LNCAP (cell line): Measurements from ENCODE around the gene ST8SIA5.

Experiments
- TF ChIP-seq, protein P1 (sequence below): fragments of 450-650 bp; IDR thresholded peaks from 2 replicates; pipeline ENCODE4 v1.5.1; 2017; ENCODE audit warnings: mild to moderate bottlenecking

Gene ST8SIA5

DNA sequence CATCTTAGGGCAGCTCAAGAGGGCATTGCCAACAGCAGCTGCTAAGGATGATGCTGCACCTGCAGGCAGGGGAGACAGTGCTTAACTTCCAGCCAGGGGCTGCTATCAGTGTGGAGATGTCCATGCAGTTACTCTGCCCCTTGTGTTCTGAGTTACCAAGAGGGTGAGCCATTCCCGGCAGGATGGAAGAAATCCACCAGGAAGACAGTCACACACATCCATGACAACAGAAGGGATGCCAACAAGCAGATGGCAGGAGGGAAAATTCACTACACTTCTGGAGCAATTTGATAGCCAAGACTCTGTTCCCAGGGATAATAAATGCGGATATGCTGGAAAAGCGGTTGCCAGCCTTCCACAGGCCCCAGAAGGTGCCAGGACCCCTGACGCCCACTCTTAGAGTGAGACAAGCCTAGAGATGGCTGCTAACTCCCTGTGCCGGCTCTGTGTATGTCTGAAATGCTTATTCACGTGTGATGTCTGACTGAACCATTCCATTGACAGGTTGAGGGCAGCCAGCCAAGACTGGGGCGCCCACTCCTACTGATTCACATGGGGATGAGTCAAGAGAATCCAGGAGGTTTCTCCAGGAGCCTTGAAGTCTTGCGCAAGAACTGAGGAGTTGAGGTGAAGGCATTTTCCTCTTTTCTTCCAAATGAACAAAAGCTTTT lies 124.3 kb downstream of the ST8SIA5 start:
- TF ChIP-seq, protein P1, sequence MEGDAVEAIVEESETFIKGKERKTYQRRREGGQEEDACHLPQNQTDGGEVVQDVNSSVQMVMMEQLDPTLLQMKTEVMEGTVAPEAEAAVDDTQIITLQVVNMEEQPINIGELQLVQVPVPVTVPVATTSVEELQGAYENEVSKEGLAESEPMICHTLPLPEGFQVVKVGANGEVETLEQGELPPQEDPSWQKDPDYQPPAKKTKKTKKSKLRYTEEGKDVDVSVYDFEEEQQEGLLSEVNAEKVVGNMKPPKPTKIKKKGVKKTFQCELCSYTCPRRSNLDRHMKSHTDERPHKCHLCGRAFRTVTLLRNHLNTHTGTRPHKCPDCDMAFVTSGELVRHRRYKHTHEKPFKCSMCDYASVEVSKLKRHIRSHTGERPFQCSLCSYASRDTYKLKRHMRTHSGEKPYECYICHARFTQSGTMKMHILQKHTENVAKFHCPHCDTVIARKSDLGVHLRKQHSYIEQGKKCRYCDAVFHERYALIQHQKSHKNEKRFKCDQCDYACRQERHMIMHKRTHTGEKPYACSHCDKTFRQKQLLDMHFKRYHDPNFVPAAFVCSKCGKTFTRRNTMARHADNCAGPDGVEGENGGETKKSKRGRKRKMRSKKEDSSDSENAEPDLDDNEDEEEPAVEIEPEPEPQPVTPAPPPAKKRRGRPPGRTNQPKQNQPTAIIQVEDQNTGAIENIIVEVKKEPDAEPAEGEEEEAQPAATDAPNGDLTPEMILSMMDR: no peak

DNA sequence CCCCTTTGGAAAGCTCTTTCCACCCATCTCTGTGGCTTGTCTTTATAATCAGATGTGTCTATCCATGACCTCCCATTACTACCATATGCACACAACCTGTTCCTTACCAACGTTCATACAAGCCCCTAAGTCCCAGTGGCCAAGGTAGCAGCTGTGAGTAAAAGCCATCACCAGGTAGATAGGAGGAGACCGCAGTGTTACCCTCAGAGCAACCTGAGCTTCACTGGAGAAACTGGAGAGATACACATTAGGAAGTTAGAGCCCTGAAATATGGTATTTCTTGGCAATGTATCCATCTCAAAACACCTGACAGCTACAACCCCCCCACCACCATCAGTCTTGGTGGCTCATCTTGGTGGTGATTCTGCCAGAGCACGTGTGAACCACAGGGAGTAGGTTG lies 125.9 kb downstream of the ST8SIA5 start:
- TF ChIP-seq, protein P1: no peak

DNA sequence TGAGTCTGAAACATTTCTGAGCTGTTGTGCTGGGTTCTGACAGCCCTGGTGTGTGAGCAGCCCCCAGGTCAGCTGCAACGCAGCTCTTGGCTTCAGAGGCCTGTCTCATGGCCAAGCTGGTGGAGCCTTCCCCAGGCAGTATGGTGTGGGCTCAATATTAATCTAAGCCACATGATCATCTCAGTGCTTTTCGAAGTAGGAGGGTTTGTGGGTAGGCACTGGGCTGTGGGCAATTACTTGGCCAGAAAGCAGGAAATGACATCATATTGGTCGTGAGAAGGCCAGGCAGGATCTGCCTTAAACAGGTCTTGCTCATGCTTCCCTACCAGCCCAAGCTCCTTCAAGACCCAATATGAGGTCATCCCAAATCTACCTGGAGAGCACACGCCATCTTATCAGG lies 126.7 kb downstream of the ST8SIA5 start:
- TF ChIP-seq, protein P1: no peak

DNA sequence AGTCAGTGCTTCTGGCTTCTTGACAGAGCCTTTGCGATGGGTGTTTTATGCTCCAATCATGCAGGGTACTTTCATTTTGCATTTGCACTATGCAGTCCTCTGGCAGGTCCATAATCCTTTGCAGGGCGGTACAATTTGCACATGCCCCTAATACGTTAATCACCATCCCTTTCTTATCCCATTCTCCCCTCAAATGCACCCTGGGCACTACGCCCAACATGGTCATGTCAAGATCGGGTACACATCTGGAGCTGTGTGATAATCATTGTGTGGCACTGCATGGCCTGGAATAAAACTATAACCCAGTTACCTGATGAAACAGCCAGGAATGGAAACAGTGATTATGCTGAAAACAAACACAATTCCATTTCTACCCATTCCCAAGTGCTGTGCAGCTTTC lies 127.5 kb downstream of the ST8SIA5 start:
- TF ChIP-seq, protein P1: no peak

DNA sequence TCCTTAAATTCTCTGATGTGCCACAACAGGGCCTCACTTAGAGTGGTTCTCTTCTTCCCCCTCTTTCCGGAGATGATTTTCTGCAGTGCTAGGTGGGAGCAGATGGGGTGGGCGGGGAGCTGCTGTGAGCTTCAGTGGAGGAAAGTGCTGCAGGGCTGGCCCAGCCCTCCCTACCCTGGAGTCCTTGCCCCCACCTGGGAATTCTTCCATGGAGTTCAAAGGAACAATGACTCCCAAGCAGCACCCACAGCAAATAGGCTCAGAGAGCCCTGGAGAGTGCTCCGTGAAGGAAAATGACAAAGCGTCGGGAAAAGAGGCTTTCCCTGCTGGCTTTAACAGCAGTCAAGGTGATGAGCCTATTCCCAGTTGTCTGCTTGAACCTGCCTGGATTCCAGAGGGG lies 128.6 kb downstream of the ST8SIA5 start:
- TF ChIP-seq, protein P1: no peak

DNA sequence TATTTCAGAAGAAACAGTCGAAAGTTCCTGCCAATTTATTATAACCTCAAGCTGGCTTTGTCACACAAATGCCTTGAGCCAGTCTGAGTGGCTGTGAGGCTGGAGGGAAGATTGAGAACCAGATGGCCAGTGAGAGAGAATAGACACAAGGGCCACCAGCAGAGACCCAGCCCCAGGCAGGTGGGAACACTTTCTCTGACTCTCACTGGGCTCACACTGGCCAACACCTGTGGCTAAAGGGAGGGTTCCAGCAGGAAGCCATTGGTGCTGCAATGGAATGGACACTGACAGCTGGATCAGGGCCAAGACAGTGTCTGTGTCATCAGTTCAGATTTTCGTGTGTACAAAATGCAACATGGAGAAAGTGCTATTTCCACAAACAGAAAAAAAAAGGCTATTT lies 129.7 kb downstream of the ST8SIA5 start:
- TF ChIP-seq, protein P1: no peak

DNA sequence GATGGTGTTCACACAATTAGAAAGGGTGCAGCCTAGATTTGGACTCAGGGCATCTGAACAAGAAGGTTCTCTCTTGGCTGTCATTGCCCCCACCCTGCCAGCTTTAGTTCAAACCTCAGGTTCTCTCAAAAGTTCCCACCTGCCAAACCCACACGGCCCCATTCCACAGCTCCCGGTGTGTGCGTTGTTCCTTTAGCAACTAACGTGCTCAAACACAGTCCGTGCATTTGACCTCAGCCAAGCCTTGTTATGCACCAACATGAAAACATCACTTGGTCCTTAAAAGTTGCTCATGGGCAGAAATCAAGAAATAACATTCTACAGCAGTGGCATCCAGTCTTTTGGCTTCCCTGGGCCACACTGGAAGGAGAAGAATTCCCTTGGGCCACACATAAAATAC lies 131.8 kb downstream of the ST8SIA5 start:
- TF ChIP-seq, protein P1: no peak

DNA sequence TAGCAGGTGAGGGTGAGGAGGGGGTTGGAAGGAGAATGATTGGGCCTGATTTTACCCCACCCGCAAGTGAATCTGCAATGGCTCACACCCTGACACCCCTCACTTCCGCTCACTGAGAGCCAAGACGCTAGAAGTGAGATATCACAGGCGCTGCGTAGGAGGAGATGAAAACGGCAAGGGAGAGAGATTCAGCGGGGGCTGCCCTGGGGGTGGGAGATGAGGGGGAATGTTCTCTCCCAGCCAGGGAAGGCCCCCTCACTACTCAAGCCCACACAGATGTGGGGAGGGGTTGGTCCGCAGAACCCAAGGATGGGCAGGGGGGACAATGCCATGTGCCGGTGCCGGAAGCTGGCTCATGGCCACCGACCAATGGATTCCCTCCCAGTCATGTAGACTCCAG lies 132.7 kb downstream of the ST8SIA5 start:
- TF ChIP-seq, protein P1: no peak
